Stimulated activated CD8-positive, alpha-beta memory T cell treated with anti-CD3 and anti-CD28 coated beads, Interleukin-15, amount 100 ng/mL, for 4 hours (primary cell): ENCODE data around the gene GDF2.
A peak's percentile ranks its signal among the peaks of the same experiment; 100 is the strongest.

Source experiments
- DNase-seq, 2 donors: peaks; one replicate each; pipeline ENCODE4 v3.0.0-alpha.2; 2020; ENCODE audit warnings: low read depth in 2 of 2

GDF2 gene

DNA sequence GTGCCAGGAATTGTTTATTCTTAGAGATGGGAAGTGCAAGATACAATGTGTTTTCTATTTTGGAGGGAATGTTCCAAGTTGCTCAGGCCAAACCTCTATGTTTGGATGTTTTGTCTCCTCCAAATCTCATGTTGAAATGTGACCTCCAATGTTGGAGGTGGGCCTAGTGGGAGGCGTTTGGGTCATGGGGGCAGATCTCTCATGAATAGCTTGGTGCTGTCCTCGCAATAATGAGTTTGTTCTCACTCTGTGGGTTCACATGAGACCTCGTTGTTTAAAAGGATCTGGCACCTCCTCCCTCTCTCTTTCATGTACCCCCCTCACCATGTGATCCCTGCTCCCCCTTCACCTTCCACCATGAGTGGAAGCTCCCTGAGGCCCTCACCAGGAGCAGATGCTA lies 30.6 kb upstream of the GDF2 start:
- no peak for DNase-seq

GRCh38 chr10:47294057-47294456 lies 28.2 kb upstream of the GDF2 start:
- no peak for DNase-seq

GRCh38 chr10:47294501-47294900 lies 27.8 kb upstream of the GDF2 start:
- DNase-seq = no peak

DNA sequence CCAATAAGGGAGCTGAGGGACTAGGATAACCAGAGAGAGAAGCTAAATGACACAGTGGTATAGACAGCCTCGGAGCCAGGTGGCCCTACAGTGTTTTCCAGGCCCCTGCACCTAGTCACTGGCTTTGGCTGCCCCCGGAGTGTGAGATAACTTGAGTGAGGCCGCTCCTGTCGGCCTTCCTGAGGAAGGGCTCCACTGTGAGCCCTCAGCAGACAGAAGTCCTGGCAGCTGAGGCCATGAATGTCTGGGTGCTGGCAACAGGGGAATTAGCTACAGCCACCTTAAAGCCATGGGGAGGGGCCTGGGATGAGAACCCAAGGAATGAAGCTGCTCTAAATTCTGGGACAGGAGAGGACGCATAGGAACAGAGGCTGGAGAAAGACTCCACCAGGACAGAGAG lies 26.8 kb upstream of the GDF2 start:
- DNase-seq = no peak

- no peak for DNase-seq
Measured at GRCh38 chr10:47296156-47296894, 25.9 kb upstream of the GDF2 start.

- DNase-seq = no peak
Measured at GRCh38 chr10:47296941-47297340, 25.3 kb upstream of the GDF2 start.

- no peak for DNase-seq
Measured at GRCh38 chr10:47297866-47298540, 24.3 kb upstream of the GDF2 start.

- DNase-seq = no peak
Measured at GRCh38 chr10:47298715-47299114, 23.5 kb upstream of the GDF2 start.

GRCh38 chr10:47299611-47300428 lies 22.4 kb upstream of the GDF2 start, which contains the start of gene GDF10:
Gene GDF10 (plus strand): TSS chr10:47300197. CDS start chr10:47300652, 455 bp downstream.
- DNase-seq = no peak

GRCh38 chr10:47300429-47300931 lies 21.8 kb upstream of the GDF2 start:
- DNase-seq = no peak

GRCh38 chr10:47301833-47302232 lies 20.4 kb upstream of the GDF2 start:
- DNase-seq = no peak

DNA sequence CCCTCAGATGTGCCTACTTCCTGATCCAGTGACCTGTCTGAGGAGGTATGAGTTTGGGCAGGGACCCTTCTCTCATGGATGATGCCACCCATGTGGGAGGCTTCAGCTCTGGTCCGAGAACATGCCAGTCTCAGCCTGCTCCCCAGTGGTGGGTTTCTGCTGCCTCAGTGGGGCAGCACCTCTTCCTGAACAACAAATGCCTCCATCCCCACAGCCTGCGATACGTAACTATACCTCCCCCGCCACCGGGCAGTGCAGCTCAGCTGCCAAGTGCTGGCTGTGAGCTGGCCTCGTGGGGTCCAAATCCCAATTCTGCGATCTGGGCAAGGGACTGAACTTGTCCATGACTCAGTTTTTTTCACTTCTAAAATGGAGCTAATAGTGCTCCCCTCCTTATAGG lies 19.1 kb upstream of the GDF2 start:
- DNase-seq = no peak

DNA sequence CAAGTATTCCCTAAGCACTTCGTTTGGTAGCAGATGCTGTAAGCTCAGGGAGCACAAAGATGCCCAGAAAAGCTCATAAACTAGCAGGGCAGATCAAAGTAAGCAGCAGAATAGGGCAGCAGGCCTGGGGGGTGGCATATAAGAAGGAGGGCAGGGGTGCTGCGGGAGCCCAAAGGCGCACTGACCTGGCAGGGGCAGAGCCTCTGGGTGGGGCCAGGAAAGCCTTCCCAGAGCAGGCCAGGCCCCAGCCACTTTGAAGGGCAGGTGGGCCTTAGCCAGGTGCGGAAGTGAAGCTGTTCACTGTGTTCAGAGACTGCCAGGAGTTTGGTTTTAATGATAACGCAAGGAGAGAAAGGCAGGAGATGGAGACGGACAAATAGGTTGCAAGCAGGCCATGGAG lies 18.4 kb upstream of the GDF2 start:
- DNase-seq = no peak

DNA sequence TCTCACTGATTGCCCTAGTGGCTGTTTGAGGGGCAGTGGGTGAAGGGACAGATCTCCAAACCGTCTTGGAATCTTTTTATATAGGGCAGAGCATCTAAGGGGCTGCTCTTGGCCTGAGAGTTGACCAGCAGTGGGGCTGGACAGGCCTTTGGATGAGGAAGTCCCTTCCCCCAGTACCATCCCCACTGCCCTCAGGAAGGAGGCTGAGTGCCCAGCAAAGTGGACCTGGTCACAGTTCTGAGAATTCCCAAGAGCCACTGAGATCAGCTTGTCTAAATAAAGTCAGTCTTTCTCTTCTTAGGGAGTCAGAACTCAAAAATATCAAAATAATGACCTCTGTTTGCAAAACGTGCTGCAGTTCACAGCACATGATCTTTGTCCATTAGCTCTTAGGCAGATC lies 16.7 kb upstream of the GDF2 start:
- DNase-seq = no peak

- DNase-seq = no peak
Measured at GRCh38 chr10:47306387-47307210, 15.7 kb upstream of the GDF2 start.

DNA sequence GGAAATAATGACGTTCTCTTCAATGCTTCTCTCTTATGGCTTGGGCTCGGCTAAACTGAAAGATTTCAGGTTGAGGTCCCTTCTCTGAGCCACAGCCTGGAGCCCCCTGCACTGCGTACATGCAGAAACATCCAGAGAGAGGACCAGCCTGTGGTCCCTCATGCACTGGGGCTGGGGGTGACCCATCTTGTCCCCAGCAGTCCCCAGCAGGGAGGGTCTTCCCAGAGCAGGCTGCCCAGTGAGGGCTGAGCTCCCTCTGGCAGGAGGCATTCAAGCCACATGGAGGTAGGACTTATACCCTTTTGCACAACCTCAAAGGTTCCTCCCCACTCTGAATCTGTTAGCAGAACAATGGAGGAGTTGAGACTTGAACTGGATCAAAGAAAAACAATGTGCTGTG lies 14.9 kb upstream of the GDF2 start:
- no peak for DNase-seq

- DNase-seq = no peak
Measured at GRCh38 chr10:47308775-47309174, 13.5 kb upstream of the GDF2 start.

GRCh38 chr10:47309408-47310089 lies 12.7 kb upstream of the GDF2 start:
- no peak for DNase-seq

GRCh38 chr10:47310090-47310505 lies 12.2 kb upstream of the GDF2 start:
- no peak for DNase-seq

DNA sequence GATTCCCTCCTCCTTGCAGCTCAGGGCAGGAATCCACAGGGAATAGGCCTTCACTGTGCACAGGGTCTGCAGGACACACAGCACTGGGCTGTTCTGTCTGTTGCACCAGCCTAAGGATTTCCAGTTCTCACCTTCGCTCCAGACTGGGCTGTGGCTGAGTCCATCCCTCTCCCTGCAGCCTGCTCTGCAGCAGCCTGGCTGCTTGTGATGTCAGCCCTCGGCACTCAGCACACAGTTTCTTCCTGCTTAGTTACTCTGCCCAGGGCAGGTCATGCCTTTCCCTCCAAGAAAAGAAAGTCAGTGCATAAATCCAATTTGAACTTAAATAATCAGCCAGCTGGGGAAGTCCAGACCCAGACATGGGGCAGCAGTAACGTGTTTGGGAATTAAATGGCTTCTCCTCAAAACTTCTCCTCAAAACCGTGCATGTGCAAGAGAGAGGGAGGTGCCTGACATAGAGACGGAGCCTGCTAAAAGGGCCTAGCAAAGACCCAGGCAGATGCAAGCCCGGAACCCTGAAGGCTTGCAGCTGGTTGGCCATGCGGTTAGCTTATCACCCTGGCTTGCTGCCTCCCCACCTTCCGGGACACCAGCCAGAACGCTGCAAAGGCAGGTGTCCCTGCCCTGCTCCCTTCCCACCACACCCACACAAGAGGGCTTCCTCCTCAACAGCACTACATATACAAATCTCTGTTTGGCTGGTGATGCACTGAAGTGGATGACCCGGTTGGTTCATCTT lies 10.9 kb upstream of the GDF2 start:
- peak in 1 of 2 donors; percentile 5 for DNase-seq
